ENCODE results near the gene SLC37A2.
"Not testable (repeated sequence)": the region's sequence is repeated elsewhere in the genome, so short reads cannot be mapped to it uniquely, and the experiment has no call there.

The SLC37A2 gene

GRCh38 chr11:125081098-125081798, 18.1 kb downstream of the SLC37A2 start:
- DNase-seq: no peak
- intact Hi-C loops (cut with DNase I): no loop called here

- intact Hi-C loops (cut with DNase I): no loop called here
- no peak for DNase-seq
These were observed 18.9 kb downstream of the SLC37A2 start for GRCh38 chr11:125082040-125082439.

- no peak for DNase-seq
- intact Hi-C loops (cut with DNase I): no loop called here
These were observed 19.7 kb downstream of the SLC37A2 start for GRCh38 chr11:125082611-125083311.

- intact Hi-C loops (cut with DNase I): no loop called here
- DNase-seq: no peak
These were observed 20.4 kb downstream of the SLC37A2 start for GRCh38 chr11:125083312-125084056.

- intact Hi-C loops (cut with DNase I): no loop called here
- DNase-seq: no peak
These were observed 20.9 kb downstream of the SLC37A2 start for GRCh38 chr11:125084057-125084416.

GRCh38 chr11:125084761-125085231, 21.7 kb downstream of the SLC37A2 start:
- DNase-seq: no peak
- intact Hi-C loops (cut with DNase I): no loop called here

GRCh38 chr11:125085301-125086081, 22.4 kb downstream of the SLC37A2 start:
- DNase-seq: no peak
- intact Hi-C loops (cut with DNase I): no loop called here

GRCh38 chr11:125086633-125087296, 23.7 kb downstream of the SLC37A2 start:
- intact Hi-C loops (cut with DNase I): no loop called here
- no peak for DNase-seq

GRCh38 chr11:125088123-125088522, 25.0 kb downstream of the SLC37A2 start:
- DNase-seq: no peak
- intact Hi-C loops (cut with DNase I): no loop called here

GRCh38 chr11:125088576-125089455, 25.7 kb downstream of the SLC37A2 start:
- intact Hi-C loops (cut with DNase I): no loop called here
- no peak for DNase-seq

- DNase-seq; intact Hi-C loops (cut with DNase I): not testable (repeated sequence)
These were observed 26.4 kb downstream of the SLC37A2 start for GRCh38 chr11:125089481-125089880.

GRCh38 chr11:125090151-125090550, 27.0 kb downstream of the SLC37A2 start:
- intact Hi-C loops (cut with DNase I): loop anchor here (10.0 kb wide), 1 partner anchor 315 kb away; no protein-coding TSS in a partner anchor

GRCh38 chr11:125090816-125091215, 27.7 kb downstream of the SLC37A2 start:
- peak in 1 of 42 donors; percentile 17 for DNase-seq
- intact Hi-C loops (cut with DNase I): loop anchor here (10.0 kb wide), 1 partner anchor 314 kb away; no protein-coding TSS in a partner anchor

More at GRCh38 chr11:125090151-125090550, 27.0 kb downstream of the SLC37A2 start:
- DNase-seq: not testable (repeated sequence)

GRCh38 chr11:125091247-125091876, 28.3 kb downstream of the SLC37A2 start:
- intact Hi-C loops (cut with DNase I): loop anchor here (10.0 kb wide), 1 partner anchor 313 kb away; no protein-coding TSS in a partner anchor

GRCh38 chr11:125091877-125092664, 29.0 kb downstream of the SLC37A2 start:
- DNase-seq: peak in 5 of 42 donors; percentile 22 to 47 (median 32)
- intact Hi-C loops (cut with DNase I): loop anchor here (10.0 kb wide), 1 partner anchor 313 kb away; no protein-coding TSS in a partner anchor

More at GRCh38 chr11:125091247-125091876, 28.3 kb downstream of the SLC37A2 start:
- DNase-seq: peak in 33 of 42 donors; percentile 25 to 76 (median 54)

- intact Hi-C loops (cut with DNase I): loop anchor here (10.0 kb wide), 1 partner anchor 312 kb away; no protein-coding TSS in a partner anchor
These were observed 29.6 kb downstream of the SLC37A2 start for GRCh38 chr11:125092669-125093068.

More at GRCh38 chr11:125092669-125093068, 29.6 kb downstream of the SLC37A2 start:
- peak in 1 of 42 donors; percentile 15 for DNase-seq

Measured in head of caudate nucleus (tissue), 42 donors.